ENCODE results near the gene BRD3. TPM values are rescaled to one million over a fixed set of nuclear protein-coding genes. Genes with fewer than 3 reads are reported as not detected.

Gene BRD3
- polyA plus RNA-seq, 2 of the 4 experiments (the other 2 are of a cell fraction) = 9.0 to 15.3 TPM

- no peak for TF ChIP-seq CTCF (IDR thresholded peaks at IDR 0.05)
These were observed 16.5 kb downstream of the BRD3 start (continued) for GRCh38 chr9:134051319-134051718.

DNA sequence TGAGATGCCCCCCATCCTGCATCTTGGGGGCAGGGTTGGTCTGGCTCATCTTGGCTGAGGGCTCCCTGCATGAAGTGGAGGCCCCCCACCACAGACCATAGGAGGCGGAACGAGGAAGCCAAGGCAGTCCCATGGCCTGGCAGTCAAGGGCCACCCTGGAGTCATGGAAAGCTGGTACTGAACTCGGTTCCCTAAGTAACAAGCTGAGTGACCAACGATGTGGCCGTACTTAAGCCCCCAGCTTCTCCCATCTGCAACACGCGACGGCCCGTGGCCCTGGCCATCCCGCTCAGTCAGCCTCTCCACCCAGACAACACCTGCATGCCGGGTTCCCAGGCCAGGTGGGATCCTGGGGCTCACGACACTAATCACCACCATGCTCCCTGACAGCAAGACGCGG is 17.1 kb downstream of the BRD3 start:
- ChIA-PET CTCF (interaction anchor here (1.4 to 2.0 kb wide), 3 partner anchors 10 to 30 kb away, joined by 3 to 6 read pairs (median 3); no protein-coding TSS in a partner anchor), POLR2A (no interaction called here)
- ATAC-seq = no peak
- H3K4me2 ChIP-seq = no peak overlapping the region
- peaks cover 5% of the 10 kb centered on the region for H3K4me1 ChIP-seq
- no peak for TF ChIP-seq NFE2L2 (conservative IDR thresholded peaks at IDR 0.05; ENCODE audit: low read length)
- 95% methylated on average over 13 of the region's 14 CpGs for WGBS (ENCODE audit: missing lambda C conversion rate)
- no peaks in the 10 kb centered on the region for H3K9me3 ChIP-seq
- H3K4me3 ChIP-seq = no peak overlapping the region
- FAIRE-seq = no peak
- no peak overlapping the region for H3K27ac ChIP-seq
- DNase-seq (ENCODE audit: low read depth in 1 of 2, low spot score in 1 of 2) = no peak

DNA sequence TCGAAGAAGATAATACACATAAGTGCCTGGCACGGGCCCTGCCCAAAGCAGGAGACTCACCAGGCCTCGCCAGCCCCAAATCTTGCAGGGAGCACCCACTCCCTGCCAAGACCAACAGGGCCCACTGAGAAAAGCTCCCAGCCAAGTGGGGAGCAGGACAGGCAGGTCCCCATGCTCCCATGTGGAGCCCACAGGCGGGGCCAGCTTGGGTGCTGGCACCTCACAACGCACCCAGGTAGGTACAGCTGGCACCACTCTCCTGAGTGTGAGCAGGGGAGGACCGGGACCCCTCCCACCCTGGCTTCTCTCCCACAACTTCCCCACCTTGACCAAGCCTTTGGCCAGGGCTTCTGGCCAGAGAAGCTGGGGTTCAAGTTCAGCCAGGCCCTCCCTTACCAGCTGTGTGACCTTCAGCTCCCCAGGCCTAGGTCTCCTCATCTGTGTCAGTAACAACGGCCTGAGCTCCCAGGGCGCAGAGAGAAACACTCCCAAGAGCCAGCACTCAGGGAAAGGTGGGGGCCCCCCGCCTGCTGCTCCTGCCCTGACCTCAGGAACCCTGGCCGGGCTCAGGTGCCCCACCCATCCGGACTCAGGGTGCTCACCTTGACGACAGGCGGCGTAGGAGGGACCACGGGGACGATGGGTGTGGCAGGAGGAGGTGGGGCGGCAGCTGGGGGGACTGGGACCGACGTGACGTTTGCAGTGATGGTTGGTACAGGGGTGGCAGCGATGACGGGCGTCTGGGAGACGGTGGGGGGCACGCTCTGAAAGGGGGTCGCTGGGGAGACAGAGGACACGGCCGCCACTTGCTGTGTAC is 17.8 kb downstream of the BRD3 start:
- ATAC-seq = no peak
- ChIA-PET CTCF (interaction anchor here (1.5 to 2.0 kb wide), 2 partner anchors 9 to 20 kb away, joined by 3 to 6 read pairs; no protein-coding TSS in a partner anchor), POLR2A (no interaction called here)
- Histone ChIP-seq H3K4me2 (no peak overlapping the region), H3K27ac (no peak overlapping the region), H3K9me3 (no peaks in the 10 kb centered on the region), H3K4me1 (no peaks in the 10 kb centered on the region), H3K4me3 (no peak overlapping the region)
- no peak for FAIRE-seq
- no peak for DNase-seq (ENCODE audit: low read depth in 1 of 2, low spot score in 1 of 2)
- WGBS (ENCODE audit: missing lambda C conversion rate) = 93% methylated on average over 24 of the region's 28 CpGs
- TF ChIP-seq, protein P1, sequence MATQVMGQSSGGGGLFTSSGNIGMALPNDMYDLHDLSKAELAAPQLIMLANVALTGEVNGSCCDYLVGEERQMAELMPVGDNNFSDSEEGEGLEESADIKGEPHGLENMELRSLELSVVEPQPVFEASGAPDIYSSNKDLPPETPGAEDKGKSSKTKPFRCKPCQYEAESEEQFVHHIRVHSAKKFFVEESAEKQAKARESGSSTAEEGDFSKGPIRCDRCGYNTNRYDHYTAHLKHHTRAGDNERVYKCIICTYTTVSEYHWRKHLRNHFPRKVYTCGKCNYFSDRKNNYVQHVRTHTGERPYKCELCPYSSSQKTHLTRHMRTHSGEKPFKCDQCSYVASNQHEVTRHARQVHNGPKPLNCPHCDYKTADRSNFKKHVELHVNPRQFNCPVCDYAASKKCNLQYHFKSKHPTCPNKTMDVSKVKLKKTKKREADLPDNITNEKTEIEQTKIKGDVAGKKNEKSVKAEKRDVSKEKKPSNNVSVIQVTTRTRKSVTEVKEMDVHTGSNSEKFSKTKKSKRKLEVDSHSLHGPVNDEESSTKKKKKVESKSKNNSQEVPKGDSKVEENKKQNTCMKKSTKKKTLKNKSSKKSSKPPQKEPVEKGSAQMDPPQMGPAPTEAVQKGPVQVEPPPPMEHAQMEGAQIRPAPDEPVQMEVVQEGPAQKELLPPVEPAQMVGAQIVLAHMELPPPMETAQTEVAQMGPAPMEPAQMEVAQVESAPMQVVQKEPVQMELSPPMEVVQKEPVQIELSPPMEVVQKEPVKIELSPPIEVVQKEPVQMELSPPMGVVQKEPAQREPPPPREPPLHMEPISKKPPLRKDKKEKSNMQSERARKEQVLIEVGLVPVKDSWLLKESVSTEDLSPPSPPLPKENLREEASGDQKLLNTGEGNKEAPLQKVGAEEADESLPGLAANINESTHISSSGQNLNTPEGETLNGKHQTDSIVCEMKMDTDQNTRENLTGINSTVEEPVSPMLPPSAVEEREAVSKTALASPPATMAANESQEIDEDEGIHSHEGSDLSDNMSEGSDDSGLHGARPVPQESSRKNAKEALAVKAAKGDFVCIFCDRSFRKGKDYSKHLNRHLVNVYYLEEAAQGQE (IDR thresholded peaks at IDR 0.05) = no peak
- TF ChIP-seq CBX2 (IDR thresholded peaks at IDR 0.05; ENCODE audit: borderline replicate concordance, low read depth) (no peak), HES2 (IDR thresholded peaks at IDR 0.05) (no peak), CBX8 (IDR thresholded peaks at IDR 0.05) (no peak), EP300 (IDR thresholded peaks at IDR 0.05) (no peak), EHF (CRISPR knock-in tag; IDR thresholded peaks at IDR 0.05) (no peak), NFE2L2 (conservative IDR thresholded peaks at IDR 0.05; ENCODE audit: low read length) (no peak), CEBPB (IDR thresholded peaks at IDR 0.05) (no peak), MAZ (IDR thresholded peaks at IDR 0.05; ENCODE audit: borderline replicate concordance, low read depth, low read length) (no peak), MAFK (IDR thresholded peaks at IDR 0.05; ENCODE audit: partially characterized antibody) (no peak), CHD4 (IDR thresholded peaks at IDR 0.05; ENCODE audit: borderline replicate concordance) (no peak), SREBF2 (IDR thresholded peaks at IDR 0.05) (no peak), PHF8 (IDR thresholded peaks at IDR 0.05; ENCODE audit: borderline replicate concordance, low read depth) (no peak)

DNA sequence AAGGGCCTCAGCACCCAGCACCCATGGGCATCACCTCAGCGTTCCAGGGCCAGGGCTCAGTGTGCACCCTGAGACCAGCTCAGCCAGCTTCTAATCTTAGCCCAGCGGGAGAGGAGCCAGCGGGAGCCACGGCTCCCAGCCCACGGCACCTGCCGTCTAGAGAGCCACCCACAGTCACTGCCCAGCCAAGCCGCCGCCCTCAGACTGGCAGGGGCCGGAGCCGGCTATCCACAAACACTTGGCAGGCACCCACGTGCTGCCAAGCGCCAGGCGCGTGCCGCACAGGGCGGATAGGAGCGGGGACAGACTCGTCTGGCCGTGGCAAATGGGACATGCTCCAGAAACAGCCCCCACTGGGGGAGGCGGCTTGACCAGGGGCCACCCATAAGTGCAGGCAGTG is 18.6 kb downstream of the BRD3 start:
- Histone ChIP-seq H3K4me2 (no peak overlapping the region), H3K4me3 (no peak overlapping the region), H3K4me1 (no peaks in the 10 kb centered on the region), H3K9me3 (no peaks in the 10 kb centered on the region), H3K27ac (no peak overlapping the region)
- ChIA-PET POLR2A (no interaction called here), CTCF (no interaction called here)
- ATAC-seq (no peak), DNase-seq (ENCODE audit: low read depth in 1 of 2, low spot score in 1 of 2) (no peak), FAIRE-seq (no peak)
- TF ChIP-seq ZFP36 (IDR thresholded peaks at IDR 0.05; ENCODE audit: borderline replicate concordance, partially characterized antibody) (no peak), CTCF (IDR thresholded peaks at IDR 0.05) (no peak), CBX2 (IDR thresholded peaks at IDR 0.05; ENCODE audit: borderline replicate concordance, low read depth) (no peak), HOXB13 (CRISPR knock-in tag; IDR thresholded peaks at IDR 0.05; ENCODE audit: low read depth) (no peak), PBX3 (IDR thresholded peaks at IDR 0.05) (no peak), CBX8 (IDR thresholded peaks at IDR 0.05) (no peak), CEBPB (IDR thresholded peaks at IDR 0.05) (no peak), SREBF2 (IDR thresholded peaks at IDR 0.05) (no peak), ZNF302 (CRISPR knock-in tag; IDR thresholded peaks at IDR 0.05) (no peak)
- WGBS (ENCODE audit: missing lambda C conversion rate) = 90% methylated on average over 13 of the region's 20 CpGs

Measured in A549 (cell line).